ENCODE measurements around the gene CACNB2. TPM values are rescaled to one million over a fixed set of nuclear protein-coding genes. Genes with fewer than 3 reads are reported as not detected.

The CACNB2 gene
- total and polyA plus RNA-seq, 2 experiments from 2014 or later = 101 to 172 TPM

GRCh38 chr10:18113881-18114280, 26.3 kb upstream of the CACNB2 start:
- H3K4me1 ChIP-seq (ENCODE audit: low read depth) = no peaks in the 10 kb centered on the region
- no peak for DNase-seq (ENCODE audit: low read depth in 1 of 2, low spot score in 1 of 2)
- no peaks in the 10 kb centered on the region for H3K9me3 ChIP-seq (ENCODE audit: low read depth)
- H3K27me3 ChIP-seq = no peaks in the 10 kb centered on the region
- TF ChIP-seq CTCF (IDR thresholded peaks at IDR 0.05; ENCODE audit: low read depth, low read length) = no peak
- no peaks in the 10 kb centered on the region for H3K36me3 ChIP-seq
- no peak overlapping the region for H3K4me3 ChIP-seq
- H3K27ac ChIP-seq = no peak overlapping the region

GRCh38 chr10:18117276-18117675, 22.9 kb upstream of the CACNB2 start:
- Histone ChIP-seq H3K27me3 (no peaks in the 10 kb centered on the region), H3K4me3 (no peak overlapping the region), H3K36me3 (no peaks in the 10 kb centered on the region), H3K27ac (no peak overlapping the region), H3K4me1 (ENCODE audit: low read depth) (no peaks in the 10 kb centered on the region), H3K9me3 (ENCODE audit: low read depth) (no peaks in the 10 kb centered on the region)
- DNase-seq (ENCODE audit: low read depth in 1 of 2, low spot score in 1 of 2) = no peak
- TF ChIP-seq CTCF (IDR thresholded peaks at IDR 0.05; ENCODE audit: low read depth, low read length) = no peak

- Histone ChIP-seq H3K36me3 (no peaks in the 10 kb centered on the region), H3K4me3 (no peak overlapping the region), H3K4me1 (ENCODE audit: low read depth) (peaks cover 7% of the 10 kb centered on the region), H3K27ac (no peak overlapping the region), H3K9me3 (ENCODE audit: low read depth) (no peaks in the 10 kb centered on the region), H3K27me3 (no peaks in the 10 kb centered on the region)
- no peak for TF ChIP-seq CTCF (IDR thresholded peaks at IDR 0.05; ENCODE audit: low read depth, low read length)
- DNase-seq (ENCODE audit: low read depth in 1 of 2, low spot score in 1 of 2) = no peak
Measured at GRCh38 chr10:18122753-18123152, 17.5 kb upstream of the CACNB2 start.

GRCh38 chr10:18133046-18133445, 7.2 kb upstream of the CACNB2 start:
- Histone ChIP-seq H3K27me3 (no peaks in the 10 kb centered on the region), H3K27ac (no peak overlapping the region), H3K9me3 (ENCODE audit: low read depth) (no peaks in the 10 kb centered on the region), H3K4me3 (no peak overlapping the region), H3K36me3 (no peaks in the 10 kb centered on the region), H3K4me1 (ENCODE audit: low read depth) (no peaks in the 10 kb centered on the region)
- TF ChIP-seq CTCF (IDR thresholded peaks at IDR 0.05; ENCODE audit: low read depth, low read length) = no peak
- no peak for DNase-seq (ENCODE audit: low read depth in 1 of 2, low spot score in 1 of 2)

GRCh38 chr10:18134509-18134908, 5.7 kb upstream of the CACNB2 start:
- Histone ChIP-seq H3K36me3 (no peaks in the 10 kb centered on the region), H3K27ac (no peak overlapping the region), H3K4me3 (no peak overlapping the region), H3K9me3 (ENCODE audit: low read depth) (no peaks in the 10 kb centered on the region), H3K27me3 (no peaks in the 10 kb centered on the region), H3K4me1 (ENCODE audit: low read depth) (peaks cover 1% of the 10 kb centered on the region)
- no peak for TF ChIP-seq CTCF (IDR thresholded peaks at IDR 0.05; ENCODE audit: low read depth, low read length)
- DNase-seq (ENCODE audit: low read depth in 1 of 2, low spot score in 1 of 2) = no peak

- Histone ChIP-seq H3K36me3 (no peaks in the 10 kb centered on the region), H3K4me1 (ENCODE audit: low read depth) (peaks cover 4% of the 10 kb centered on the region), H3K4me3 (no peak overlapping the region), H3K9me3 (ENCODE audit: low read depth) (no peaks in the 10 kb centered on the region), H3K27me3 (no peaks in the 10 kb centered on the region), H3K27ac (no peak overlapping the region)
- no peak for TF ChIP-seq CTCF (IDR thresholded peaks at IDR 0.05; ENCODE audit: low read depth, low read length)
- DNase-seq (ENCODE audit: low read depth in 1 of 2, low spot score in 1 of 2) = no peak
Measured at GRCh38 chr10:18134921-18135320, 5.3 kb upstream of the CACNB2 start.

All from cardiac muscle cell (in vitro differentiated cells and primary cell).